ENCODE measurements around the gene KCNQ1. TPM values are rescaled to one million over a fixed set of nuclear protein-coding genes. Genes with fewer than 3 reads are reported as not detected.

KCNQ1 gene
- total and polyA plus RNA-seq, 2 of the 13 experiments (the other 11 are each of a cell fraction or from before 2014, with no cell fraction given): 0.02 to 0.08 TPM

- no peak for TF ChIP-seq ZNF589 (CRISPR knock-in tag; conservative IDR thresholded peaks at IDR 0.05)
- no peak for TF ChIP-seq ZNF780A (CRISPR knock-in tag; IDR thresholded peaks at IDR 0.05)
- TF ChIP-seq MBD4 (IDR thresholded peaks at IDR 0.05; ENCODE audit: borderline replicate concordance, low read length): no peak
- TF ChIP-seq U2AF1 (optimal IDR thresholded peaks at IDR 0.05; ENCODE audit: low read depth, low read length): no peak
- peak; percentile 78; the same call in 1 of the 2 replicates for TF ChIP-seq IRF9 (CRISPR knock-in tag; IDR thresholded peaks at IDR 0.05; ENCODE audit: borderline replicate concordance)
- no peak for TF ChIP-seq POLR2A (IDR thresholded peaks at IDR 0.05; ENCODE audit: insufficient read depth in 1 of 2, low read depth in 2 of 2, low read length in 2 of 2)
- TF ChIP-seq ZBTB26 (CRISPR knock-in tag; IDR thresholded peaks at IDR 0.05; ENCODE audit: borderline replicate concordance): no peak
- TF ChIP-seq ZNF513 (CRISPR knock-in tag; conservative IDR thresholded peaks at IDR 0.05): 0 out of 2 replicates have a peak, but pooled peaks have one; percentile 85
- TF ChIP-seq ZBTB34 (CRISPR knock-in tag; IDR thresholded peaks at IDR 0.05): no peak
- no peak for TF ChIP-seq ZNF7 (CRISPR knock-in tag; IDR thresholded peaks at IDR 0.05)
- TF ChIP-seq MIER2 (CRISPR knock-in tag; IDR thresholded peaks at IDR 0.05): no peak
- TF ChIP-seq MED13 (CRISPR knock-in tag; IDR thresholded peaks at IDR 0.05): 0 out of 2 replicates have a peak, but pooled peaks have one; percentile 72
- no peak for TF ChIP-seq ZNF792 (CRISPR knock-in tag; IDR thresholded peaks at IDR 0.05)
- no peak for TF ChIP-seq NBN (conservative IDR thresholded peaks at IDR 0.05)
- no peak for TF ChIP-seq PHF5A (CRISPR knock-in tag; IDR thresholded peaks at IDR 0.05; ENCODE audit: low read depth, unreplicated experiment)
- TF ChIP-seq HNRNPL (IDR thresholded peaks at IDR 0.05; ENCODE audit: low read depth, low read length): peak; percentile 73; the same call in 1 of the 2 replicates
- no peak for TF ChIP-seq ZNF841 (CRISPR knock-in tag; IDR thresholded peaks at IDR 0.05; ENCODE audit: borderline replicate concordance)
- TF ChIP-seq KLF13 (CRISPR knock-in tag; IDR thresholded peaks at IDR 0.05): no peak
- TF ChIP-seq ZNF879 (CRISPR knock-in tag; IDR thresholded peaks at IDR 0.05): no peak
- TF ChIP-seq MXD3 (CRISPR knock-in tag; IDR thresholded peaks at IDR 0.05): no peak
- TF ChIP-seq MAFK (conservative IDR thresholded peaks at IDR 0.05 in 1 of 2, IDR thresholded peaks at IDR 0.05 in 1 of 2; ENCODE audit: low read length in 2 of 2): no peak
- no peak for TF ChIP-seq ZNF44 (CRISPR knock-in tag; IDR thresholded peaks at IDR 0.05)
- TF ChIP-seq ZNF543 (CRISPR knock-in tag; IDR thresholded peaks at IDR 0.05): no peak
- TF ChIP-seq ZNF75D (CRISPR knock-in tag; IDR thresholded peaks at IDR 0.05; ENCODE audit: borderline replicate concordance): no peak
- no peak for TF ChIP-seq SKI (IDR thresholded peaks at IDR 0.05; ENCODE audit: partially characterized antibody)
- no peak for TF ChIP-seq REL (CRISPR knock-in tag; conservative IDR thresholded peaks at IDR 0.05)
Measured at GRCh38 chr11:2420502-2421225, 24.1 kb upstream of the KCNQ1 start (continued).

Measured in HepG2 (cell line).